NCI-H1105 (cell line): ENCODE results near the gene NR1D1.
"Not testable (repeated sequence)": the region's sequence is repeated elsewhere in the genome, so short reads cannot be mapped to it uniquely, and the experiment has no call there.

Experiments used
- DNase-seq: peaks from one replicate; lab custom pipeline; 2025; lab: John Stamatoyannopoulos, UW

Gene NR1D1

DNA sequence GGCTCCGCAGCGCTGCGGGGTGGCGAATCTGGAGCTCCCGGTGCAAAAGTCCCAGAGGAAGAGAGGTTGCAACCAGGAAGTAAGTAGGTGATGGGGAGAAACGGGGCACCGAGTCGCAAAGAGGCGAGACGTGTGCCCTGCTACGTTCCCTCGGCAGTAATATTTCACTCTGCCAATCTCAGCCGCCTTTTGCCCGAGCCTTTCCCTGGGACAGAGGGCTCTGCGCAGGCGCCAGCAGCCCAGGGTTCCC is at the start of gene NR1D1:
Gene NR1D1 (minus strand): TSS at position 171 of the 250 bp plus-strand sequence. CDS start 495 bp downstream, outside the sequence.
- no peak for DNase-seq

GRCh38 chr17:40148527-40148926 is 48.1 kb upstream of the NR1D1 start:
- no peak for DNase-seq

GRCh38 chr17:40145476-40145875 is 45.1 kb upstream of the NR1D1 start:
- no peak for DNase-seq

DNA sequence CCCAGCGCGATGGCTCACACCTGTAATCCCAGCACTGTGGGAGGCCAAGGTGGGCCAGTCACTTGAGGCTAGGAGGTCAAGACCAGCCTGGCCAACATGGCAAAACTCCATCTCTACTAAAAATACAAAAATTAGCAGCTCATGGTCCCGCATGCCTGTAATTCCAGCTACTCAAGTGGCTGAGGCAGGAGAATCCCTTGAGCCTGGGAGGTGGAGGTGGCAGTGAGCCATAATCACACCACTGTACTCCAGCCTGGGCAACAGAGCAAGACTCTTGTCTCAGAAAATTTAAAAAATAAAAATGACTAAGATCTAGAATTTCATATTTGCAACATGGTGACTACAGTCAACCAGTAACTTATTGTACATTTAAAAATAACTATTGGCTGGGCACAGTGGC is 42.8 kb upstream of the NR1D1 start:
- DNase-seq: not testable (repeated sequence)

- no peak for DNase-seq
Measured at GRCh38 chr17:40139566-40140058, 39.2 kb upstream of the NR1D1 start.

DNA sequence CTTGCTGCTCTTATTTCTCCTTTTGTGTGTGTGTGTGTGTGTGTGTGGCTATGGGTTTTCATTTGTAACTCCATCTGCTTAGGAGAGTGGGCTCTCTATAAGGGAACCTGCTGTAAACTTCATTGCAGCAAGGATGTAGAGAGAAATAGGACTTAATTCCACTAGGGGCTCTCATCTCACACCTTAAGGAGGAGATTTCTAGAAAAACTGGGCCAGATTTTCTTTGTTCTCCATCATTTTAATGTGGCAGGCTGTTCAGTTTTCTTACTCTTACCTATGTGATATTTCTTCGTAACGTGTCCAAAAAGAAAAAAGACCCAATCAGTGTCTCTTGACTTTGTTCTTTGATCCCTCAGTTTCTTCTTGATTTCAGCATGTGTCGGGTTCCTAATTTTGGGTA is 35.4 kb upstream of the NR1D1 start:
- DNase-seq: no peak

DNA sequence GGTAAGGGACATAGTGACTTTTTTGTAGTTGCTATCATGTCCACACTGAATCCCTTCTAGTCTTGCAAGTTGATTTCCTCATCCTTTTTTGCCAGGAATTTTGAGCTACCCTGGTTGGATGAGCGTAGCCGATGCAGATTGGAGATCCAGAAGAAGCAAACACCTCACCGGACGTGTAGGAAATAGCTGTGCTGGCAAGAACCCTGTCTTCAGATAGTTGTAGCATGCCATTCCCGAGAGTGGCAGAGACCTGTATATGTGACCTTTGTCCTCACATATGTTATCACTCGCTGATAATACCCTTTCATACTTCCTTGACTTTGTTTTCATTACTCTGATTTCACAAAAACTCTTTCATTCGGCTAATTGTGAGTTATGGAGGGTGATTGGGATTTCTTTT is 33.8 kb upstream of the NR1D1 start:
- DNase-seq: no peak

DNA sequence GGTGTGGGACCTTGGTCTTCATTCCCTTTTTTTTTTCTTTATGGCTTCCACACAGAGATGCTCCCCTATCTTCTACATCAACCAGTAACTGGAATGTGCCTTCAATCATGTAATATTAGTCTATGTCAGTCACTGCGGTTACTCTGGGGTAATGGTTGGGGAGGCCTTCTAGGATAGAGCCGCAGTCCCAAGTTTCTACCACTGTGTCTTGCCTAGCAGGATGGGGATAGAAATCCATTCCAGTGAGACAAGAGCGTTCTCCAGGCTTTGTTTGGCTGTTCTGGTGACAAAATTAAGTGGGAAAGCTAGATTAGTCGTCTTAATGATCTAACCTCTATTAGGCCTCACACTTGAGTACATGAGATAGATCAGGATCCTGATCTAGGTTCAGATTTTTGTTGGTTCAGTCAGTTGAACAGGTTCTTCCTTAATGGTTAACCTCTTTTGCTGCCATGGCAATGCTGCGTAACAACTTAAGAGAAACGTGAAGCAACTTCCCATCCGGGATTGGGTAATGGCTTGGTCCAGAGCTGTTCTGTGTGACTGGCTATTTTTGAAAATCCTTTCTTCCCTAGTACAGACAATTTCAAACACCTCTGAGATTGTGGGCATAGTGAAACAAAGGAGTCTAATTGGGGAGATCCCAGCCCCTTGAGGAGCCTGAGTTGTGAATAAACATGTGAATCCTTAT is 30.1 kb upstream of the NR1D1 start:
- DNase-seq: no peak

- DNase-seq: no peak
Measured at GRCh38 chr17:40129498-40129897, 29.1 kb upstream of the NR1D1 start.

GRCh38 chr17:40124279-40125141 is 24.1 kb upstream of the NR1D1 start:
- peak; percentile 3 for DNase-seq

- no peak for DNase-seq
Measured at GRCh38 chr17:40123811-40124114, 23.4 kb upstream of the NR1D1 start.

DNA sequence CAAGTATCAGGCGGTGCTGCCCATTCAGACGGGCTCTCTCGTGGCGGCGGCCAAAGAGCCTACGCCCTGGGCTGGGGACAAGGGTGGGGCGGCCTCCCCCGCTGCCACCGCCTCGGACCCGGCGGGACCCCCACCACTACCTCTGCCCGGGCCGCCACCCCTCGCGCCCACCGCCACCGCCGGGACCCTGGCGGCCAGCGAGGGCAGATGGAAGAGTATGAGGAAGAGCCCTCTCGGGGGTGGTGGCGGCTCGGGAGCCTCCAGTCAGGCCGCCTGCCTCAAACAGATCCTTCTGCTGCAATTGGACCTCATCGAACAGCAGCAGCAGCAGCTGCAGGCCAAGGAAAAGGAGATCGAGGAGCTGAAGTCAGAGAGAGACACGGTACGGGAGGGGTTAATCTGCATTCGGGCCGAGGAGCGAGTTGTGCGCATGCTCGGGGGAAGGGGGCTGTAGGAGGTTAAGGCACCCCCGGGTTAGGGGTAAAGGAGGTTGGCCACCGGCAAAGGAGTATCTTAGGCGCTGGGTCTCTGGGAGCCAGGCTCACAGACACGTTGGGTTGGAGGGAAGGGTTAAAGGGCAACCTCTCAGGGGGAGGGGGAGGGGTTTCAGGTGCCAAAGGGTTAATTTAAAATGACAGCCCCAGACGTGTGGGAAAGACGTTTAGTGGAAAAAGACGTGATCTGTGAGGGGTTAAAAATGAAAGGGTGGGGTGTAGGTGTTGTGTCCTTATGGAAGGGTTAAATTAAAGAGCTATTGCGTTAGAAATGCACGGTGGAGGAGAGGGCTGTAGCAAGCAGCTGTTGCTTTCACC is 22.8 kb upstream of the NR1D1 start:
- DNase-seq: peak; percentile 55

DNA sequence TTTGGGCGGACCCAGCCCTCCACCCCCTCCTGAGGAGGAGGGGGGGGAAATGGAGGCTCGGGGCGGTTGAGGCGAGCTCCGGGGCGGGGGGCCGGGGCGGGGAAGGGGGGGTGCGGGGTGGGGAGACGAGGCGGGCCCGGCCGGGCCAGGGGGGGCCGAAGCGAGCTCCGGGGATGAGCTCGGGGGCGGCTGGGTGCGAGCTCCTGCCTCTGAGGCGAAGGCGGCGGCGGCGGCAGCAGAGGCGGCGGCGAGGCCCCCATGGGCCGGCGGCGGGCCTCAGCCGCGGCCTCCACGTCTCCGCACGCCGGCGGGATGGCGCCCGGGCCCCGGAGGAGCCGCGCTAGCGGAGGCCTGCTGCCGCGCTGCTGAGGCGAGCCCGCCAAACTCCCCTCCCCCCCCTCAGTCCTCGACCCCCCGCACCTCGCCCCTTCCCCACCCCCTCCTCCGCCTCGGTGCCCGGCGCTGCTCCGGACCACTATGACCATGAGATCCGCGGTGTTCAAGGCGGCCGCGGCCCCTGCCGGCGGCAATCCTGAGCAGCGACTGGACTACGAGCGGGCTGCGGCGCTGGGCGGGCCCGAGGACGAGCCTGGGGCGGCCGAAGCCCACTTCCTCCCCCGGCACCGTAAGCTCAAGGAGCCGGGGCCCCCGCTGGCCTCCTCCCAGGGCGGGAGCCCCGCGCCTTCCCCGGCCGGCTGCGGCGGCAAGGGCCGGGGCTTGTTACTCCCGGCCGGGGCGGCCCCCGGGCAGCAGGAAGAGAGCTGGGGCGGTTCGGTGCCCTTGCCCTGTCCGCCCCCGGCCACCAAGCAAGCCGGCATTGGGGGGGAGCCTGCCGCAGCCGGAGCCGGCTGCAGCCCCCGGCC is 22.0 kb upstream of the NR1D1 start:
- no peak for DNase-seq

GRCh38 chr17:40121181-40122135 is 21.1 kb upstream of the NR1D1 start, which contains the start of gene MSL1:
Gene MSL1 (plus strand): TSS chr17:40121971. CDS start chr17:40122613, 642 bp downstream.
- DNase-seq: peak; percentile 47

- DNase-seq: no peak
Measured at GRCh38 chr17:40115101-40115436, 14.7 kb upstream of the NR1D1 start.

DNA sequence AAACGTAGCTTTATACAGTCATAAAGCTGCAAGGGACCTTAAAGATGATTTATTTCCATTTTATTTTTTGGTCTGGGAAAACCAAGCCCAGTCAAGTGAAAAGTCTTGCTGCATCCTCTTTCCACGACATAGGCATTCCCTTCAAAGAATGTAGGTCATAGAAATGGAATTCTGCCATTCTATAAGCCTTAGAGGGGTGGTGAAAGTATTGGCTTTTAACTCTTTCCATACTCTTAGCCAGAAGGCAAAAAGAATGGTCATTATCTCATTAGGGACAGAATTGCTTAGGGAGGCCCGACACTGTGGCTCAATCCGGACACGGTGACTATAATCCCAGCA is 13.5 kb upstream of the NR1D1 start:
- DNase-seq: no peak

DNA sequence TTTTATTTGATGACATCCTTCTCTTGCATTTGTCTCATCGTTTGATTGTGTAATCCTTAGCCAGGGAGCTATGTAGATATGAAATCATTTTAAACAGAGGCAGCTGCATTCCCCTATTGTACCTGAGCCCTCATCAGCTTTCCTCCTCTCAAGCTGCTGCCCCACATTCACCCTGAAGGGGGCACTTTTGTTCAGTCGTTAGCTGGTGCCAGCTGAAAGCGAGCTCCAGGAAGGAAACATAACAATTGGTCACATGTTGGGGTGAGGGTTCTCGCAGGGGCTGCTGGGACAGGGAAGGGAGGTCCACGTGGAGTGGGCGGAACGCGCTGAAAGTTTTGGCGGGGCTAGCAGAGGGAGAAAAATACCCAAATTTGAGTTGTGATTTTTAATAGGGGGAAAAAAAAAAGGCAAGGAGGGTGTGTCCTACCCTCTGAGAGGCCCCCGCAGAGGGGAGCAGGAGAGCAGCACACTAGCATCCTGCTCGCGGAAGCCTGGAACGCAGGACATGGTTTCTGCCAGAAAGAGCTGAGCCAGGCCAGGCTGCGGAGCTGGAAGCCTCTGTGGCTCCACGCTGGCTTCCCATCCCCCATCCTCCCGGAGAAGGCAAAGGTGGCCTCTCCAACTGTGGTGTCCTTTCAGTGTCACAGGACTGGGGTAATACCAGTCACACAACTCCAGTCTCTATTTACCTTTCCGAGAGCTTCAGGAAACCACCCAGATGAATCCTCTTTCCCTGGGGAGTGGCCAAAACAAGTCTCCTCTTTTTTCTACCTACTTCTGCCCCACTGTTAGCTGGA is 12.9 kb upstream of the NR1D1 start:
- peak; percentile 91 for DNase-seq

- no peak for DNase-seq
Measured at GRCh38 chr17:40112718-40113109, 12.3 kb upstream of the NR1D1 start.

- DNase-seq: no peak
Measured at GRCh38 chr17:40112191-40112711, 11.9 kb upstream of the NR1D1 start.
